Calu3 (cell line): ENCODE data around the gene CPNE7. TPM values are rescaled to one million over a fixed set of nuclear protein-coding genes. Genes with fewer than 3 reads are reported as not detected.

Experiments
- BruUV-seq: library from RNA; stranded (reverse); fragments of 400-500 nt; replicated peaks from 2 replicates; lab custom pipeline; 2021; lab: Mats Ljungman, UMichigan
- CTCF ChIA-PET: fragments of 300-600 bp; sonication (Branson Sonifier 250); formaldehyde crosslinking; loops from one replicate; lab custom pipeline; 2022; ENCODE audit warnings: antibody characterized with exemption; lab: Charles Lee
- DNase-seq: peaks from one replicate; pipeline ENCODE4 v3.0.0; 2022
- H3K27ac Mint-ChIP-seq: one replicate; pipeline ENCODE4 v1.8.0; 2022; ENCODE audit warnings: mixed read lengths; ENCODE audit not compliant: unreplicated experiment
- H3K27me3 Mint-ChIP-seq: one replicate; pipeline ENCODE4 v1.8.0; 2022; ENCODE audit warnings: mixed read lengths; ENCODE audit not compliant: unreplicated experiment
- H3K36me3 Mint-ChIP-seq: one replicate; pipeline ENCODE4 v1.8.0; 2022; ENCODE audit warnings: mild to moderate bottlenecking, moderate library complexity, mixed read lengths; ENCODE audit not compliant: insufficient read depth, unreplicated experiment
- H3K4me1 Mint-ChIP-seq: one replicate; pipeline ENCODE4 v1.8.0; 2022; ENCODE audit warnings: mild to moderate bottlenecking, low read depth, mixed read lengths; ENCODE audit not compliant: unreplicated experiment
- H3K4me3 Mint-ChIP-seq: one replicate; pipeline ENCODE4 v1.8.0; 2022; ENCODE audit warnings: mild to moderate bottlenecking, low read depth, moderate library complexity, mixed read lengths; ENCODE audit not compliant: unreplicated experiment
- H3K9me3 Mint-ChIP-seq: one replicate; pipeline ENCODE4 v1.8.0; 2022; ENCODE audit warnings: low read depth, mixed read lengths; ENCODE audit not compliant: unreplicated experiment
- CTCF ChIP-seq: fragments of 200-600 bp; IDR thresholded peaks from one replicate; pipeline ENCODE4 v1.8.0; 2022; ENCODE audit warnings: antibody characterized with exemption; ENCODE audit not compliant: unreplicated experiment
- intact Hi-C: fragments of 100-400 bp; cut with micrococcal nuclease; formaldehyde crosslinking; loops from one replicate; pipeline ENCODE4 v1.10.0; 2022; ENCODE audit not compliant: unreplicated experiment
- total RNA-seq: library from RNA; stranded (reverse); gene quantifications from 2 replicates; pipeline ENCODE4 v1.2.3, GENCODE V29; 2022

CPNE7 gene
- total RNA-seq, 1 experiment from 2014 or later = 31.3 TPM

DNA sequence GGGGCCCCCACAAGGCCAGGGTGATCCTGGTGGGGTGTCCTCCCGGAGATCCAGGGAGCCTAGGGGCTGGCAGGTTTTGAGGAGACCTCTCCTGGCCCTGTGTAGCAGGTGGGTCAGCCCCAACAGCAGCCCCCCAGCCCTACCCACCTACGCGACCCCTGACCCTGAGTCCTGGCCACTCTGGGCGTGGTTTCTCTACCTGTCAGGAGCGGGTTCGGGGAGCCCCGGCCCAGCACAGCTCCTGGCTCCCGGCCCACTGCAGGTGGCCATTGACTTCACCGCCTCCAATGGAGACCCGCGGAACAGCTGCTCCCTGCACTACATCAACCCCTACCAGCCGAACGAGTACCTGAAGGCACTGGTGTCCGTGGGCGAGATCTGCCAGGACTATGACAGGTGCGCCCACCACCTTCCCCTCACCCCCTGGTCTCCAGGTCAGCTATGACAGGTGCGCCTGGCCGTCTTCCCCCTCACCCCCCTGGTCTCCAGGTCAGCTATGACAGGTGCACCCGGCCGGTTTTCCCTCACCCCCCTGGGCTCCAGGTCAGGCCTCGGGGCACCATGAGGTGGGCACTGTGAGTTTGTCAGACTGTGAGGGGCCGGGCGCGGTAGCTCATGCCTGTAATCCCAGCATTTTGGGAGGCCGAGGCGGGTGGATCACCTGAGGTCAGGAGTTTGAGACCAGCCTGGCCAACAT is 13.0 kb downstream of the CPNE7 start:
- CTCF ChIA-PET = no interaction called here

DNA sequence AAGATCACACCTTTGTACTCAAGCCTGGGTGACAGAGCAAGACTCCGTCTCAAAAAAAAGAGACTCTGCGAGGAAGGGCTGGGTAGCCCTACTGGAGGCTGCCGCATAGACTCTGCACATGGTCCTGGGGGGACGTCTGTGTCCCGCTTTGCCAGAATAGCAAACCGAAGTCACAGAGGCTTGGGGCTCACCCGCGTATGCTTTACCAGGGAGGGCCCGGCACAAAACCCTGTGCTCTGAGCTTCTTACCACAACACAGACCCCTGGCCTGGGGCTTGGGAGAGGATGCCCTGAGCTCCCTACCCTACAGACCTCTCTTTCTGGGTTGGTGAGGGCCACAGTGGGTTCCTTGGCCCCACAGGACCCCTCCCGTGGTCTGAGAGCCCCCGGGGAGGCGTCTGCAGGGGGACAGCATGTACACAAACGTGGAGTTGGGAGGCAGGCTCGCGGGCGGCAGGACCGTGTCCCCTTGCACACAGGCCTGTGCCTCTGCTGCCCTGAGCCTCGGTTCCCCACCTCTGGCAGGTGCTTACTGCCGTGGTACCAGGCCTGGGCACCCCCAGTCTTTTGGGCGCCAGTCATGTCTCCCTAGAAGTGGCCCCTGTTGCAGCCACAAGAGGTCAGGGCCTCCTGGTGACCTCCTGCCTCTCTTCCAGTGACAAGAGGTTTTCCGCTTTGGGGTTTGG is 13.8 kb downstream of the CPNE7 start:
- CTCF ChIA-PET = no interaction called here
- intact Hi-C loops = no loop called here

More for the DNA sequence above, 13.0 kb downstream of the CPNE7 start:
- BruUV-seq = no TSS peak
- no peaks in the 10 kb centered on the region for H3K9me3 Mint-ChIP-seq
- intact Hi-C loops = no loop called here
- no peaks in the 10 kb centered on the region for H3K4me1 Mint-ChIP-seq
- no peak for TF ChIP-seq CTCF
- H3K27me3 Mint-ChIP-seq = no peaks in the 10 kb centered on the region
- H3K4me3 Mint-ChIP-seq = no peak overlapping the region
- DNase-seq = no peak
- no peak overlapping the region for H3K27ac Mint-ChIP-seq
- H3K36me3 Mint-ChIP-seq = peaks cover 11% of the 10 kb centered on the region

GRCh38 chr16:89593841-89594240 is 18.3 kb downstream of the CPNE7 start:
- CTCF ChIA-PET = no interaction called here
- Mint-ChIP-seq H3K4me3 (no peak overlapping the region), H3K36me3 (peaks cover 10% of the 10 kb centered on the region), H3K4me1 (no peaks in the 10 kb centered on the region), H3K27ac (no peak overlapping the region), H3K27me3 (no peaks in the 10 kb centered on the region), H3K9me3 (no peaks in the 10 kb centered on the region)
- DNase-seq = no peak
- TF ChIP-seq CTCF = no peak
- BruUV-seq = no TSS peak
- intact Hi-C loops = no loop called here

More for the DNA sequence above, 13.8 kb downstream of the CPNE7 start:
- DNase-seq = no peak
- H3K36me3 Mint-ChIP-seq = peaks cover 8% of the 10 kb centered on the region
- H3K9me3 Mint-ChIP-seq = no peaks in the 10 kb centered on the region
- H3K4me1 Mint-ChIP-seq = no peaks in the 10 kb centered on the region
- no peaks in the 10 kb centered on the region for H3K27me3 Mint-ChIP-seq
- no TSS peak for BruUV-seq
- H3K4me3 Mint-ChIP-seq = no peak overlapping the region
- H3K27ac Mint-ChIP-seq = no peak overlapping the region
- TF ChIP-seq CTCF = no peak

GRCh38 chr16:89595330-89596060 is 19.9 kb downstream of the CPNE7 start:
- Mint-ChIP-seq H3K36me3 (peaks cover 10% of the 10 kb centered on the region), H3K9me3 (no peaks in the 10 kb centered on the region), H3K27me3 (no peaks in the 10 kb centered on the region), H3K4me1 (no peaks in the 10 kb centered on the region), H3K4me3 (no peak overlapping the region), H3K27ac (no peak overlapping the region)
- CTCF ChIA-PET = interaction anchor here (0.6 kb wide), 1 partner anchor 342 kb away, joined by 3 read pairs; no protein-coding TSS in a partner anchor
- no peak for TF ChIP-seq CTCF
- BruUV-seq = no TSS peak
- DNase-seq = no peak
- intact Hi-C loops = no loop called here
